Endometrial microvascular endothelial cells (primary cell): Measurements from ENCODE around the gene FBXW12. TPM values are rescaled to one million over a fixed set of nuclear protein-coding genes. Genes with fewer than 3 reads are reported as not detected.
"Not testable (repeated sequence)": the region's sequence is repeated elsewhere in the genome, so short reads cannot be mapped to it uniquely, and the experiment has no call there.

Experiments
- in situ Hi-C: cut with HindIII; loops from 2 replicates; pipeline ENCODE4 v1.10.0; 2017; ENCODE audit warnings: low sequenced_read_pairs, low pct_unique_long_range_greater_than_20kb; ENCODE audit errors: inconsistent ontology term
- total RNA-seq: library from RNA; depleted of rRNA; stranded (reverse); fragments of >200 nt; gene quantifications from one replicate; pipeline ENCODE4 v1.2.3, GENCODE V29; 2015; ENCODE audit errors: inconsistent ontology term

Gene FBXW12
- total RNA-seq, 1 donor from 2014 or later: not detected

DNA sequence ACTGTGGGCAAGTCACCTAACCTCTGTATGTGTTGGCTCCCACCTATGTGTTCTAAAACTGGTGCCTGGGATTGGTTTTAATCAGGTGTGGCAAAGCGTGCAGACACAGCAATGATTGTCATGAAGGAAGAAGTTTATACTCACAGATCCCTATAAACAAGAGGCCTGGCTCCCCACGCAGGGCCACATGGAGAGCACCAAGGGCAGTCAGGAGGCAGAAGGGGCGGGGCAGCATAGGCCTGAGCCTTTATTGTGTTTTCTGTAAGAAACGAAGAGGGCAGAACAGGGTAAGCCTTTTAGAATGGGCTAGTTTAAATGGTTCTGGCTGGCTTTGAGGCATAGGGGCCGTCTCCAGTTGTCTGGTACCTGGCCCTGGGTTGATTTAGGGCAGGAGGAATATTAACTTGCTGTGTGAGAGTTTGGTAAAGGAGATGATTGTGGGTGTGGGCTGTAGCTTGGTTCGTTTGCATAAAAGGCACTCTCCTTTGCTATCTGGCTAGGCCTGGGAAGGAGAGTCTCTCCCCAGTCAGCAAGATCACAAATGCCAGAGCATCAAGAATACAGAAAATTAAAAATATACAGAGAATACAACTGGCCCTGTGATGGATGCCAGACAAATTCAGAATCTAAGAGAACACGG is 2.2 kb upstream of the FBXW12 start:
- in situ Hi-C loops: no loop called here

DNA sequence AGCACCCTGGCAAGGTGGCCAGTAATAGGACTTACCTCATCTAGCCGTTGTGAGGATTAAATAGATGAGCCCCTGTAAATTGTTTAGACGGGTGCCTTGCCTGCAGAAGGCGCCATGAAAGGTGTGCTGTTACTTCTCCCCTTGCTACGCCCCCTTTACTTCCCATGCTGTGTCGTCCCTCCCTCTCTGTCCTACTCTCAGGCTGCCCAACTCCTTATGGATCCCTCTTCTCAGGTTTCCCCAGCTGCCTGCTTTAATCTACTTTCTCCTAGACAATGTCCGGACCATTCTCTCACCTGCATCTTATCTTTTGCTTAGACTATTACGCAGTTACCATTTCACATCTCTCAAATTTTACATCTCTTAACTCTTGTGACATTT is 1.7 kb upstream of the FBXW12 start:
- in situ Hi-C loops: no loop called here

DNA sequence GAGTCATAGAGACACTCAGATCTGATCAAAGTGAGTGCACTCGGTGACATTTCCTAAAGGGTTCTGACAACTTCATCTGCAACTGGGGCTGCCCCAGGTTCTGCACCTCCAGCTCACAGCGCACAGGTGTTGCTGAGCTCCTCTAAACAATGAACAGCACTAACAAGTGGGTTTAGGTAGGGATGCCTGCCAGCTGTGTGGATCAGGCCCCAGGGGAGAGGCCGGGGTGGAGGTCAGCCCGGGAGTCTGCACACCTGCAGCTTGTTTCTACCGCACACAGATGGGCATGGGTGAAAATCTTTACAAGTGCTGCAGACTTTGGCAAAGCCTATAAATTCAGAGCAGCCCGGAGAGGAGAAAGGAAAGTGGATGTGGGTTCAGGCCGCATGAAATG is 355 bp downstream of the FBXW12 start:
- in situ Hi-C loops: no loop called here

DNA sequence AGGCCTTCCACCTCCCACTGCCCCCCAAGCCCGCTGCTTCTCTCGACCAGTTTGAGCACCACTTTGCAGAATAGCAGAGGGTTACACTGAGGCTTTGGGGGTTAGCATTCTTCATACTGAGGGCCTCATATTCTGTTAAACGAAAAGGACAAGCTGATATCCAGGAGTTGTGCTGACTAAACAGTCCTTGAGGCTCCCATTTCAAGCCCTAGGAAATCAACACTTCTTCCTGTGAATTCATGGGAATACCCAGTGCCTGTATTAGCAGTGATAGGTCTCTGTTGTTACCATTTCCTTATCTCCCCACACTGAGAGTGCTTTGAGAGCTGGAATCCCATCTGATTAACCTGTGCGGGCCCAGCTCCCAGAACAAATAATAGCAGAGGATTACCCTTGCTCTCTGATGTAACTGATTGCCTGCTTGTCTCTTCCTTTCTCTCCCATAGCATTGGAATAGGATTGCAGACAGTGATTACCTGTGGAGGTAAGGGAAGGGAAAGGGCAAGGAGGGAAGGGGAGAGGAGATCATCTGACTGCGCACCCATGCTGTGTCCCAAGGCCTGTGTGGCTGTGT is 930 bp downstream of the FBXW12 start:
- in situ Hi-C loops: no loop called here

DNA sequence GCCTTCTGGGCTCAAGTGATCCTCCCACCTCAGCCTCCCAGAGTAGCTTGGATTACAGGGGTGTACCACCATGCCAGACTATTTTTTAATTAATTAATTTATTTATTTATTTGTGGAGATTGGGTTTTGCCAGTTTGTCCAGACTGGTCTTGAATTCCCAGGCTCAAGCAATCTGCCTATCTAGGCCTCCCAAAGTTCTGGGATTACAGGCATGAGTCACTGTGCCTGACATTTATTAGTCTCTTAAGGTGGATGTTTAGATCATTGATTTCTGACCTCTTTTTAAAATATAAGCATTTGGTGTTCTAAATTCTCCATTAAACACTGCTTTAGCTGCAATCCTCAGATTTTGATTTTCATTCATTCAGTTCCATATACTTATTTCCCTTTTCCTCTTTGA is 15.6 kb downstream of the FBXW12 start:
- in situ Hi-C loops: no loop called here

DNA sequence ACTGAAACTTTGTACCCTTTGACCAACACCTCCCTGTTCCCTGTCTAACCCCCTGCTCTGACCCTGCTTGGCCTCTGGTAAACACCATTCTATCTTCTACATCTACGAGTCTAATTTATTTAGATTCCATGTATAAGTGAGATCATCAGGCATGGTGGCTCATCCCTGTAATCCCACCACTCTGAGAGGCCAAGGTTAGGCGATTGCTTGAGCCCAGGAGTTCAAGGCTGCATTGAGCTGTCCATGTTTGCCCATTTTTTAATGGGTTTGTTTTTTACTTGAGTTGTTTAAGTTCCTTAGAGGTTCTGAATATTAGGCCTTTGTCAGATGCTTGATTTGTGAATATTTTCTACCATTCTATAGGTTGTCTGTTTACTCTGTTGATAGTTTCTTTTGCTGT is 16.9 kb downstream of the FBXW12 start:
- in situ Hi-C loops: no loop called here

DNA sequence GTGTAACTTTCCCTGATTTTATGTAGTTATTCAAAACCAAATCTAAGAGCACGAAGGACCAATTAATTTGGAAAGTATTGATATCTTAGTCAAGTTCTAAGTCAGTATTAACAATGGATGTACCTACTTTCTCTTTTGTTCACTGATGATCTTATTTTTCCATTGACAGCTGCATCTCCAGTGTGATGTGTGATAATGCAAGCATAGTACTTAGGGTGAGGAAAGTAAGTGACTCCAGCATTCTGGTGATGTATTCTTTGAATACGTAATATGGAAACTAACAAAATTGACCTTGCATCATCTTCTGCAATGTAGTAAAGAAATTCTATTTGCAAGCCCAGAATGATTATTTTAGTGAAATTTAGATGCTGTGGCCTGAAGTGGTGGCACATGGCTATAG is 22.4 kb downstream of the FBXW12 start:
- in situ Hi-C loops: no loop called here

DNA sequence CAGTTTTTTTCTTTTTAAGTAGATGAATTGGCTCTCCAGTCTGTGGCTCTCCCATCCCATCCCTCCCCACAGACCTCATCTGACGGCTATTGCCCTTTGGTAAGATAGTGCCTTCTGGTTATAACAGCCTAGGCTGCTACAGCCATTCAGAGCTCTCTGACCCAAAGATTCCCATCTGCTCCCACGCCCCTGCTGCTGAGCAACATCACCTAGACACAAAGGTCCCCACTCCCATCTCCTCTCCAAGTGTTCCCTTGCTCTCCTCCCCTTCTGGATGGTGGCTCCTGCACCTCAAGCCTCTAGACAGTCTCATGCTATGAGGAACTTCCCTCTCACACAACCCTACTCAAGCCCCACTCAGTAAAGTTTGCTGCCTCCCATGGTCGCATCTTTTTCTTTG is 23.7 kb downstream of the FBXW12 start:
- in situ Hi-C loops: no loop called here

DNA sequence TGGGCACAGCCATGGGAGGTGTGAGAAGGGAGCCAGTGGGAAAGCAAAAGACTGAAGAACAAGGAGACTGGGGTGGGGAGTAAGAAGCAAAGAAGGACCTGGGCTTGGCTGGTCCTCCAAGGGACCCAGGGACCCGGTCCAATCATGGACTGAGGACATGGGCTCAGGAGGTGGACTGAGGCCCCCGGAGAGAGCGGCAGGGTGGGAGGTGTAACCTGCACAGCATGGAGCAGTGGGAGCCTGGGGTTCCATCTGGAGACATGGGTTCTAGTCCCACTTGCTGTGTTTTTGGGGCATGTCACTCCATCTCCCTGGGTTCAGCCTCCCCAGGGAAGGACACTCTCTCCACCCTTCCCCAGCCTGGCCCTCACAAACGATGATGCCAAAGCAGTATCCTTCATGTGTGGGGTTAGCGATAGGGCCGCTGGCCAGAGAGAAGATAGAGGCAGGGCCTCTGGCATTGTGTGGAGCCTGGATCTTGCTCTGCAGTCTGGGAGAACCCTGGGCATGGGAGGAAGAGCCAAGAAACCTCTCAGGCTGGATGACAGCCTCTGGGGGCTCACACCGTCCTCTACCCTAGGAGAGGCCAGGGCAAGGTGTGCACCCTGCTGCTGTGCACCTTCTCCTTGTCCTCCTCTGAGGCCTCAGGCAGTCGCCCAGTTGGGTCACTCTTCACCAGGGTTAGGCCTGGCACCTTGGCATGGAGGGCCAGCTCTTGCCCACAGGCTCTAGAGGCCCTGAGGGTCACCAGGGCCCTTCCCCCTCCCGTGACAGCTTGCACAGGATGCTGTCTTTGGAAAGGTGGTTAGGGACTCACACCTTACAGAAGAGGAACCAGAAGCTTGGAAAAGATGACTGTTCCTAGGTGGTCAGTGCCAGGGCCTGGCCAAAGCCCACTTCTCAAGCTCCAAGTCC is 26.0 kb downstream of the FBXW12 start:
- in situ Hi-C loops: no loop called here

DNA sequence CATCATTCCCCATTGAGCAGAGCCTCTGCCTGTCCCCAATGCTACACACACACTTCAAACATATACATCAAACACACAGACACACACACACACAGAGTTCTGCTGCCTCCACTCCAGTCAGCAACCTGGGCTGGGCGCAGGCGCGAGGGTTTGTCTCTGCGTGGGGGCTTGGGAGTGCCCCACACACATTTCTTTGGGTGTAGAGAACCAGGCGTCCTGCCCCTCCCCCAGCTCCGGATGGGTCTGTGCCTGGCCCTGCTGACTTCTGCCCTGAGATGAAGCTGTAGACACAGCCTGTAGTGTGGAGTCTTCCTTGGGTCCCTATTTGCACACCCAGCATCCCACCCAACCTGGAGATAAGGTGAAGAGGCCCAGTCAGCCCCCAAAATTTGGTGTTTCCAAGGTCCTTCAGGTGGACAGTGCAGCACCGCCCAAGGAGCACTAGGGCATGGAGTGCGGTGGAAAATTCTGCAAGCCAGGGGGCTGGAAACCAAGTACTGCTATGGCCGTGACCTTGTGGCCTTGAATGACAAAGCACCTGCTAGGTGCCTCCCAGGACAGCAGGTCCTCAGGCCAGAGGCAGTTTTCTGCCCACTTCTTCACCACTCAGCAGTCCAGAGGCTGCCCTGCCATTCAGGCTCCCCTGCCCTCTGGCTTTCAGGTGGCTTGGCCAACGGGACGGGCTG is 26.8 kb downstream of the FBXW12 start:
- in situ Hi-C loops: no loop called here

DNA sequence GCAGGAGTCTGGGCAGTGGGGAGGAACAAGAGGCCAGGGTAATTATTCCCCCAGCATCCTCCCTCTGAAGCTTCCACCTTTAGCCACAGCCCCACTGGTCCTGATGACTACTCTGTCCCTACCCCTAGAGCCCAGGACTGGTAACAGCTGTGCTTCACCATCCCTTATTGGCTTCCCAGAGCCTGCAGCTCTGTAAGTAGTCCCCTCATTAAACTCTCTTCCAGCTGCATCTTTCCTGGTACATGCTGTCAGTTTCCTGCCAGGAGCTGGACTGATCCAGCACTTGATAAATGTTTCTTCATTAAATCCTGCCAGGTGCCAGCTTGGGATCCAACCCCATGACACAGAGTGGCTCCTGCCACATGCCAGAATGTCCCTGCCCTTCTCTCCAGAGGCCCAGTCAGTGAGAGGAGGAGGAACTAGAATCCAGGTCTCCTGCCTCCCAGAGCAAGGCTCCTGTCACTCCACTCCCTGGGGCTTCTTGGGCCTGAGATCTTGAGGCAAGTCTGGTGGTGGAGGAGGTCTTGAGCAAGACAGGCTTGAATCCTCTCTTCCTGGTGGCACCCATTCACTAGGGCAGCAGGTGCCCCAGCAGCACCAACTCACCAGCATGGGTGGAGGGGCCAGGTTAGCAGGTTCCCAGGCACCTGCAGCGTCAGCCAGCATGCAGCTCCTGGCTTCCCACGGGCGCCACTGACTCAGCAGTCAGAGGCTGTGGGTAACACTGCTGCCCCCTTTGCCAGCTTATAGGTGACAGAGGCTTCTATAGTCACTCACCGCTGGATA is 27.6 kb downstream of the FBXW12 start:
- in situ Hi-C loops: no loop called here

DNA sequence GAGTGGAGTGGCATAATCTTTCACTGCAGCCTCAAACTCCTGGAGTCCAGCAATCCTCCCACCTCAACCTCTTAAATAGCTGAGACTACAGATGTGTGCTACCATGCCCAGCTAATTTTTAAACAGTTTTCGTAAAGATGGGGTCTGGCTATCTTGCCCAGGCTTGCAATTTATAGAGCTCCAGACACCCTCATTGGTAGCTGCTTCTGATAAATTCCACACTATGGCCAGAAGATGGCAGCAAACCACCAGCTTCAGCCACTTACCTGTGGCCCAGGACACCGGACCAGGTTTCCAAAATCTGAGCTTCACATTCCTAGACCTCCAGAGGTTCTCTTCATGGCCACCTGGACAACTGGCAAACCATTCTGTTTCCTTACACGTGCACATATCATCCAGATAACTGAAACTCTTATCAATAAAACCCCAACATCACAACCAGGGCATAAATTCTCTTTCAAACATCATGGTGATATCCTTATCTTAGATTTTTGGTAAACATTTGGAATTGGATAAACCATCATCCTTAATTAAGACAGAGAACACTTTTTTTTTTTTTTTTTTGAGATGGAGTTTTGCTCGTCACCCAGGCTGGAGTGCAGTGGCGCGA is 28.9 kb downstream of the FBXW12 start:
- in situ Hi-C loops: no loop called here

DNA sequence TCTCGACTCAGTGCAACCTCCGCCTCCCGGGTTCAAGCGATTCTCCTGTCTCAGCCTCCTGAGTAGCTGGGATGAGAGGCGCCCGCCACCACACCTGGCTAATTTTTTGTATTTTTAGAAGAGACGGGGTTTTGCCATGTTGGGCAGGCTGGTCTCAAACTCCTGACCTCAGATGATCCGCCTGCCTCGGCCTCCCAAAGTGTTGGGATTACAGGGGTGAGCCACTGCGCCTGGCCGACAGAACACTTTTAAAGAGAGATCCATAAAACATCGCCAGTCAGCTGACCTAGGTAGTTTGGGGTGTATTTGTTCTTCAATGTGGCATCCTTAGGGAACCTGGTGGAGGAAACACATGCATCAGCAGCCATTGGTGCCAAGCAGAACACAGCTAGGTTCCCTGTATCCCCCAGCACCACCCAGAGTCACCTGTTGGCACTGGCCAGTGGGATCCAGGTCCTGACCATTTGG is 29.4 kb downstream of the FBXW12 start:
- in situ Hi-C loops: not testable (repeated sequence)

DNA sequence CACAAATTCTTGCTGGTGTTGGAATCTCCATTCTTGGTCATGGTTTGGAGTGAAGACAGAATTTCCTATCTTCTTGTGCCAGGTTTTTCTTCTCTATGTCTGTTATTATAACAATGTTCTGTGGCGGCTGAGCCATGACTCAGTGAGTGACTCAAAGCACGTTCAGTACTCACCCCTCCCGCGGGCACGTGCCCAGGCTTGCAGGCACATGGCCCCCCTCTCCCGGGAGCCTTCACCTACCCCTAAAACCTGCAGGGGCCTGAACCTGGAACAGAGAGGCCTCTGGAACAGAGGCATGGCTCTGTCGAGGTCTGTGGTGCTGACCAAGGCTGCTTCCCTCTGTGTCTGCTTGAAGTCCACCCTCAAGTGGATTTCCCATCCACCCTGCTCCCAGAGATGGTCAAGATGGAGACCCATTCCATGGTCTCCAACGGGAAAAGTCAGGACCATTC is 30.3 kb downstream of the FBXW12 start:
- in situ Hi-C loops: no loop called here

DNA sequence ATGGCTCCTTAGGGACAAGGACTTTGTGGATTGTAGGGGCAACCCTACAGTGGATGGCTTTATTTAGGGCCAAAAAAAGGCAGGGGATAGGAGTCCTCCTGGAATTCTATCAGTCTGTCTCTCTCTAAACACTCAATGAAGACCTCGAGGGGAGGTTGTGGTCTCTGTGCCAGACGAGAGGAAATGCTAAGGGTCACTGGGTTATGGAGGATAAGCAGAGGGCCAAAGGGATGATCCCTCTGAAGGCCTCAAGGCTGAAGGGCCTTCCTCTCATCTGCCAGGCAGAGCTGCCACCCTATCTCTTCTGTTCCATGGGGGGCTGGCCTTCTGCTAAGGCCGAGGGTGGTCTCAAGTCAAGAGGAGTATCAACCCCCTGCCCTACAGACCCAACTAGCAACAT is 30.9 kb downstream of the FBXW12 start:
- in situ Hi-C loops: no loop called here

DNA sequence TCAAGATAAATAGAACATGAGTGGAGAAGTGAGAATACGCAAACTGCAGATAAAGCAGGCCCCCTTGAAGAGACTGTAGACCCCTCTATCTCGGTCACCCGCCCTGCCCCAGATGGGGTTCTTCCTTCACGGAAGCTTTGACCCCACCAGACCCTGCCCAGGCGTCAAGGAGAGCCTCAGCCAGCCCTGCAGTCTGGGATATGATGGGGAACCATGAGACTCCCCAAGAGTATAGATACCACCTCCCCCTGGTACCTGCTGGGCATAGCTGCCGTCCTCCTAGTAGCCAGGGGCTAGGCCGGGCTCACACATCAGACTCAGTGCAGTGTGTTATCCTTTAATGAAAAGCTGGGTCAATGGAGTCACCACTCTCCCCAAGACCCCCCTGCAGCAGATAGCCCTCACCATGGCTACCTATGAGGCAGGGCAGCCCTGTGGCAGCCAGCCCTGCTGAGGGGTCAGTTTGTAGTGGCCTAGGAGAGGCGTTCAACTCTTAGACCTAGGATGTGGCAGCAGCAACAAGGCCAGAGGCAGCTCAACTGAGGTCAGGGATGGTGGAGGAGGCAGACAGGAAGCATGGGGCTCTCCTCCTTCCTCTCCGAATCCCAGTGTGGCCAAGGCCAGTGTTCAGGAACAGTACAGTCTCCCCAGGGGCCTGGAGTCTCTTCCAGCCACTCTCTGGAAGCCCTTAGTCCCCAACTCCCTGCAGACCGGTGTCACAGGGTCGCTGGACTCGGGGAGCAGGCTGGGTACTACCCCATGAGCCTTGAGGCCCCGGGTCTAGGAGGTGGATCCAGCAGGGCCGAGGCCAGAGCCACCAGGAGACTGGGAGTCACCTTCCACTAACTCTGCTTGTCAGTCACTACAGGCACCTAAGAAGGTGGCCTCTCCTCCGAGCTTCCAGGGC is 31.8 kb downstream of the FBXW12 start:
- in situ Hi-C loops: no loop called here
